Measurements from ENCODE around the gene ACTR10.

The ACTR10 gene

DNA sequence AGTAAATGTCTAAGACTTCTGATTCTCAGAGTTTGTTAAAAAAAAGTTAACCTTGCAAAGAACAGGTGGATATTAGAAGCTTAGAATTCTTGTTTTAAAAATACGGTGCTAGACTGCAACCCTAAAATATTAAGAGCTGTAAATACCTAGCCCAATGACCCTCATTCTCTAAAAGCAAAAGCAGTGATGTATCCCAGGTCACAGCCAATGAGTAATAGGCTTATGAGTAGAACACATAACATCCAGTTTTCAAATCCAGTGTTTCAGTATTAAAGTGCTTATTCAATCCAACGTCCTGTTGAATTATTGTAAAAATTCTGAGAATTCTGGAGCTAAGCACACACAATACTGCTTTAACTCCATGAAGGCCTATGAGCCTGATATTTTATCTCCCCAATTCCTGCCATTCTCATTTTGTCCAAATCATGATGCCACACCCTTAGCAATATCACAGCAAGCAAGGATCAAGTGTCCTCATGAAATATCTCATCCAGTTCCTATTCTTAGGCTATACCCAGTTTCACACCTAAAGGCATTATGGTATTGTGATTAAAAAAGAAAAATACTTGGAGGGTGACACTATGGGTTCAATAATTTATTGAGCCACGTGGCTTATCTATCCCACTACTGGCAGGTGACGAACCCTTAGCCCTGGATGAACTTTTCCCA lies 83.1 kb downstream of the ACTR10 start:
- no peak for DNase-seq

- DNase-seq: no peak
Observed at GRCh38 chr14:58283730-58284129, 83.8 kb downstream of the ACTR10 start.

DNA sequence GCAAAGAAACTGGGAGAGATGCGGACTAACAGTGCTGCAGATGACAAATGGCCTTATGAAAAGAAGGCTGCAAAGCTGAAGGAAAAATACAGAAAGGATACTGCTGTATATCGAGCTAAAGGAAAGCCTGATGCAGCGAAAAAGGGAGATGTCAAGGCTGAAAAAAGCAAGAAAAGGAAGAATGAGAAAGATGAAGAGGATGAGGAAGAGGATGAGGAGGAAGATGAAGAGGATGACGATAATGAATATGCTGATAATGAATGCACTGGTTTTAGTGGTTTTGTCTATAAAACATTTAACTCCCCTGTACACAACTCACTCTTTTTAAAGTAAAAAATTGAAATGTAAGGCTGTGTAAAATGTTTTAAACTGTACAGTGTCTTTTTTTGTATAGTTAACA lies 85.2 kb downstream of the ACTR10 start:
- DNase-seq: no peak

Measured in activated naive CD4-positive, alpha-beta T cell (primary cell).